IPS-NIHi11 (cell line): Measurements from ENCODE around the gene C12orf57.

Source experiments
- DNase-seq: peaks from one replicate; pipeline ENCODE4 v3.0.0; 2012; ENCODE audit warnings: mixed read lengths, low spot score

Gene C12orf57

DNA sequence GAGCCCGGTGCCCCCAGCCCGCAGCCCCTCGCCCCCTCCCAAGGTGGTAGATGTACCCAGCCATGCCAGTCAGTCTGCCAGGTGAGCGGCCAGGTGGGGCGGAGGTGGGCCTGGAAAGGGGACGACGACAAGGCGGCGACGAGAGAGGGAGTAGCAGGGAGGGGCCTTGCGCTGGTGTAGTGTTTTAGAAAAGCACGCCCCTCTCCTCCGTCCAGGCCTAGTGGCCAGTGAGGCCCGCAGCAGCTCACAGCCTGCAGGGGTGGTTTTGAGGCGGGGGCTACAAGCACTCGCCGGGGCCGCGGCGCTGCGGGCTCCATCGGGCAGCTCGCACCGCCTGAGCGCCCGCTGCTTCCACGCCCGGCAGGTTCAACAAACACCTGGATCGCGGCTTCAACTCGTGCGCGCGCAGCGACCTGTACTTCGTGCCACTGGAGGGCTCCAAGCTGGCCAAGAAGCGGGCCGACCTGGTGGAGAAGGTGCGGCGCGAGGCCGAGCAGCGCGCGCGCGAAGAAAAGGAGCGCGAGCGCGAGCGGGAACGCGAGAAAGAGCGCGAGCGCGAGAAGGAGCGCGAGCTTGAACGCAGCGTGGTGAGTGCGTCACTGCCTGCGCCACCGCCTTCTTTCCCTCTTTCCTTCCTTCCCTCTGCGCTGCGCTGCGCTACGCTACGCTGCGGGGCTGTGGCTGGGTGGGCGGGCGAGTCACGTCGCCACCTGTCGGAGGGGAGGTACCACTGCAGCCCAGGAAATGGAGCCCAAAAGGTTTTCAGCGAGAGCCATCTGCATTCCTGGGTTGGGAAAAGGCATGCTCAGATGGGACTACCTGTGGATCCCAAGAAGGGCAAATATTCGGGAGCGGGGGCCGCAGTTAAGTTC is 6.1 kb upstream of the C12orf57 start:
- DNase-seq, result peak; percentile 87

DNA sequence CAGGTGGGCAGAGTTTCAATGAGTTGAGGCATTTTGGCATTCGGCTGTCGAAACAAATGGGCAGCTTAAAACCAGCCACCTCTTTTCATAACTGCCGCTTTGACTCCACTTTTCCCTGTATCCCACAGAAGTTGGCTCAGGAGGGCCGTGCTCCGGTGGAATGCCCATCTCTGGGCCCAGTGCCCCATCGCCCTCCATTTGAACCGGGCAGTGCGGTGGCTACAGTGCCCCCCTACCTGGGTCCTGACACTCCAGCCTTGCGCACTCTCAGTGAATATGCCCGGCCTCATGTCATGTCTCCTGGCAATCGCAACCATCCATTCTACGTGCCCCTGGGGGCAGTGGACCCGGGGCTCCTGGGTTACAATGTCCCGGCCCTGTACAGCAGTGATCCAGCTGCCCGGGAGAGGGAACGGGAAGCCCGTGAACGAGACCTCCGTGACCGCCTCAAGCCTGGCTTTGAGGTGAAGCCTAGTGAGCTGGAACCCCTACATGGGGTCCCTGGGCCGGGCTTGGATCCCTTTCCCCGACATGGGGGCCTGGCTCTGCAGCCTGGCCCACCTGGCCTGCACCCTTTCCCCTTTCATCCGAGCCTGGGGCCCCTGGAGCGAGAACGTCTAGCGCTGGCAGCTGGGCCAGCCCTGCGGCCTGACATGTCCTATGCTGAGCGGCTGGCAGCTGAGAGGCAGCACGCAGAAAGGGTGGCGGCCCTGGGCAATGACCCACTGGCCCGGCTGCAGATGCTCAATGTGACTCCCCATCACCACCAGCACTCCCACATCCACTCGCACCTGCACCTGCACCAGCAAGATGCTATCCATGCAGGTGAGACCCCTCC is 5.2 kb upstream of the C12orf57 start:
- DNase-seq, result no peak

DNA sequence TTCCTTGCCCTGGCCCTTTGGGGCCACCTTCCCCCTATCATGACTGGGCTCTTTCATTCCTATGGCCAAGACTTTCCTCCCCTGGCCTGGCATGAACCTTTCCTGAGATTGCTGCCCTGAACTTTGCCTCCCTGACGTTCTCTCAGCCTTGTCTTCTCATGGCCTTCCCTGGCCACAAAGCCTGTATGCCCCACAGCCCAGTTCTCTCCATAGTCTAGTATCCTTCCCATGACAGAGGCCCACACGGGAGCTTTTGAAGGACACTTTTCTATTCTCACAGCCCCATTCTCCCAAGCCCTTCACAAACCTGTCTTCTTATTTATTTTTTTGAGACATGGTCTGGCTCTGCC is 4.7 kb upstream of the C12orf57 start:
- no peak for DNase-seq

DNA sequence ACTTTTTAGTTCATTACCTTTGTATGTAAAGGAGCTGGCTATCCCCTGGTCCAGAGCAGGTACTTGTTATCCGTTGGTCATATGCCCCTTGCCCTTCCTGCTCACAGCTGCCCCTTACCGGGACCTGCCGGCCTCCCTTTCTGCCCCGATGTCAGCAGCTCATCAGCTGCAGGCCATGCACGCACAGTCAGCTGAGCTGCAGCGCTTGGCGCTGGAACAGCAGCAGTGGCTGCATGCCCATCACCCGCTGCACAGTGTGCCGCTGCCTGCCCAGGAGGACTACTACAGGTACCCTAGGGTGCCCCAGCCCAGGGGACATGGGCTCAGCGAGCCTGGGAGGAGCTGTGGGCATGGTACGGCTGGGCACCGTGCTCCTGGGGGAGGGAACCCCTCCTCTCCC is 2.6 kb upstream of the C12orf57 start:
- no peak for DNase-seq

DNA sequence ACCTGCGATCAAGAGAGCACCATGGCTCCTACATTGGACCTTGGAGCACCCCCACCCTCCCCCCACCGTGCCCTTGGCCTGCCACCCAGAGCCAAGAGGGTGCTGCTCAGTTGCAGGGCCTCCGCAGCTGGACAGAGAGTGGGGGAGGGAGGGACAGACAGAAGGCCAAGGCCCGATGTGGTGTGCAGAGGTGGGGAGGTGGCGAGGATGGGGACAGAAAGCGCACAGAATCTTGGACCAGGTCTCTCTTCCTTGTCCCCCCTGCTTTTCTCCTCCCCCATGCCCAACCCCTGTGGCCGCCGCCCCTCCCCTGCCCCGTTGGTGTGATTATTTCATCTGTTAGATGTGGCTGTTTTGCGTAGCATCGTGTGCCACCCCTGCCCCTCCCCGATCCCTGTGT is 2.0 kb upstream of the C12orf57 start:
- DNase-seq, result no peak

DNA sequence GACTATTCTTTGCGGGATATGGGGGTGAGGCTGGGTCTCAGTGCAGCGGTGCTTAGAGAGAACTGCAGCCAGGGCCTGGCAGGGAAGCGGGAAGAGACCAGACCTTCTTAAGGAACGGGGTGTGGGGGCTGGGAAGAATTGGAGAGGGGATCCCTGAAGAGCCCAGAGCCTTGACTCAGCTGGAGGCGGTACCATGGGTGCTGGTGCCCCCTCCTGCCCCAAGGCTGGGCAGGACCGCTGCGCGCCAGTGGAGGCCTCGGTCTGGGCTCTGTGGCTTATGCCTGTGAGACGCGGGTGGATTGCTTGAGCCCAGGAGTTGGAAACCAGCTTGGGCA is 1.5 kb upstream of the C12orf57 start:
- no peak for DNase-seq

DNA sequence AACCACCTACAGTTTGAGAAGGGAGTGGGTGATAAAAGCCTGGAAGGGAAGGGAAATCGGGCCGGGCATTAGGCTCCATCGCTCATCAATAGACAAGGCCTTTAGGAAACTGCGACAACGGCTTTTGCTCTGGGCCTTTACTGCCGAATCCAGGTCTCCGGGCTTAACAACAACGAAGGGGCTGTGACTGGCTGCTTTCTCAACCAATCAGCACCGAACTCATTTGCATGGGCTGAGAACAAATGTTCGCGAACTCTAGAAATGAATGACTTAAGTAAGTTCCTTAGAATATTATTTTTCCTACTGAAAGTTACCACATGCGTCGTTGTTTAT is 467 bp upstream of the C12orf57 start:
- DNase-seq, result peak; percentile 84

DNA sequence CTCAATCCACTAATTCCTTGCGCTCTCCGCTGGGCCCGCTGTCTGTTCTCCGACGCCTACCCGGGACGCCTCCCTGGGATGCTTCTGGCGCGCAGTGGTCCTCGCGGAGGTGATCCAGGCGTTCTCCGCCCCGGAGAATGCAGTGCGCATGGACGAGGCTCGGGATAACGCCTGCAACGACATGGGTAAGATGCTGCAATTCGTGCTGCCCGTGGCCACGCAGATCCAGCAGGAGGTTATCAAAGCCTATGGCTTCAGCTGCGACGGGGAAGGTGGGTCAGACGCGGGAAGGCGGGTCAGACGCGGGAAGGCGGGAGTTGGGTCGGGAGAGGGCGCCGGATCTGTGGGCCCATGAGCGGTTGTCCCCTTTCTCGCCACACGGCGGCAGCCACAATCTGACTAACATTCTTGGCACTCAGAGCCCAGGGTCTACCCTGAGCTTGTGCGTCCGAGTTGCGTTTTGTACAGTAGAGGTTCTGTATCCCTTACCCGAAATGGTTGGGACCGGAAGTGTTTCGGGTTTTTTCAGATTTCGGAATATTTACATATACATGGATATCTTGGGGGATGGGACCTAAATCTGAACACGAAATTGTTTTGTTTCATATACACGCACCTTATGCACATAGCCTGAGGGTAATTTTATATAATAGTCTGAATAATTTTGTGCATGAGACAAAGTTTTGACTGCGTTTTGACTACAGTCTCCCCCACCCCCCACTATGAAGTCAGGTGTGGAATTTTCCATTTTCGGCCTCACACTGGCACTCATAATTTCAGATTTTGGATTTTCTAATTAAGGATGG is 762 bp downstream of the C12orf57 start:
- peak; percentile 78 for DNase-seq

DNA sequence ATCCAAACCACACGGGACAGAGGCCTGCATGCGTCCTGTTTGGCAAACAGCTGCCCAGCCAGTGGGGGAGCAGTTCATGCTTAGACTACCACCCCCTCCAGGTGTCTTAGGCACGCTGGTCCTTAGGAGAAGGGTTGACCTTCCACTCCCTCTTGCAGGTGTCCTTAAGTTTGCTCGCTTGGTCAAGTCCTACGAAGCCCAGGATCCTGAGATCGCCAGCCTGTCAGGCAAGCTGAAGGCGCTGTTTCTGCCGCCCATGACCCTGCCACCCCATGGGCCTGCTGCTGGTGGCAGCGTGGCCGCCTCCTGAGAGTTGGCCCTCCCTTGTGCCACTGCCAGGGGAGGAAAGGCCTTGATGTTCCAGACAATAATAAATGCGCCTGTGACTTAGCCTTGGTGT is 1.8 kb downstream of the C12orf57 start:
- DNase-seq, result no peak

DNA sequence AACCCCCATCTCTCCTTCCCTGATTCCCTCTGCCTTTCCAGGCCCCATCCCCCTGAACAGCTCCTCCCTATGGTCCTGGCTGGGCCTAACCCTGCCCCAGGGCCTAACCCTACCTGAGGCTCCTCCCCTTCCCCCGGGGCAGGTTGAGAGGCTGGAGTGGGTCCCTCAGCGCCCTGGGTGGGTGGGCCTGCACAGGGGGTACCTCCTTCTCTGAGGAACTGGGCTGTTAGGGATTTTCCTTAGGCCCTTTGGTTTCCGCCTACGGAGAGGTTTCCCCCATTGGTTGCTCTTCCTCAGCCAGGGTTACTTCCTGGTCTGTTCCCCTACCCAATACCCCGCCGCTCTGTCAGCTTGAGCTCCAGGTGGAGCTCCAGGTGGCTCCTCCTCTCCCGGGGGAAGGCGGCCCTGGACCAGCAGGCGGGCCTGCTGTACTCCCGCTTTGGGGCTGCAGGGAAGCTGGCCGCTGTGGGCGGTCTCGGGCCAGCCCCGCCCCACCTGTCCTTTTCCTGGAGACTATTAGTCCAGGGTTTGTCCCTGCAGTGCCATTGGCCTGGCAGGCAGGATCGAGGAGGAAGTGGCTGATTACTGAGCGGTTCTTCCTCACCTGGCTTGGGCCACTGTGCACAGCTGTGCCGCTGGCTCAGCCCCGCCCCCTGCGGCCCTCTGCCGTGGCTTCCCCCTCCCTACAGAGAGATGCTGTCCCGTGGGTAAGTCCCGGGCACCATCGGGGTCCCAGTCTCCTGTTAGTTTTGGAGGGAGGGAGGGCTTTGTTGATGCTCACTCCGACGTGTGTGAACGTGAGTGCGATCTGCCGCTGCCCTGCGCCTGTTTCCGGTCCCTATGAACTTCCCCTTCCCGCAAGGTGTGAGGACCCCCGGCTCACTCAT is 2.5 kb downstream of the C12orf57 start:
- peak; percentile 95 for DNase-seq

DNA sequence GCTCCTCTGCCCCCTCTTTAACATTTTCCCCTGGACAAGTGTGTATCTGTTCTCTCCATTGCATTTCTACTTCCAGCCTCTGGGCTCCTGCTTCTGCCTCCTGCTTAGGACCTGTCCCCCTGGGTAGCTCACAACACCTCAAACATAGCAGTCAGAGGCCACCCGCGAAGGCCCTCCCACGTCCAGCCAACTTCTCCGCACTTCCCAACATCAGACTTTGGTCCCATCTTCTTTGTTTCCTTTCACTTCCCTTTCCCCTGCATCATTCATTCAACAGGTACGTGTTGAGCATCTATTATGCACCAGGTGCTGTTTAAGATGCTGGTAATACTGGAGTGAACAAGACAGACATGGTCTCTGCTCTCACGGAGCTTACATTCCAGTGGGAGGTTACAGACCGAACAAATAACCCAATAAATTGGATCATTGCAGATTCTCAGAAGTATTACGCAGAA is 3.1 kb downstream of the C12orf57 start:
- no peak for DNase-seq

DNA sequence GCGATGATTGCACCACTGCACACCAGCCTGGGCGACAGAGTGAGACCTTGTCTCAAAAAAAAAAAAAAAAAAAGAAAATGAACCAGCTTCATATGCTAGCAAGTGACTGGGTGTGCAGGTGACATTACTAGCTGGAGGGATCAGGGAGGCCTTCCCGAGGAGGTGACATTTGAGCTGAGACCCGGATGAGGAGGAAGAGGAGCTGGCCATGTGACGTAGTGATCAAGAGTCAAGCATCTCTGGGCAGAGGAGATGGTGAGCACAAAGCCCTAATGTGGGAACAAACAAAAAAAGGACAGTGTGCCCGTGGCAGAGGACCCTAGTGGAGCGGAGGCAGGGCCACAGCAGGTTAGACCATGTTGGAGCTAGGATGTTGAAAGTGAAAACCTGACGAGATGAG is 3.8 kb downstream of the C12orf57 start:
- DNase-seq, result no peak

DNA sequence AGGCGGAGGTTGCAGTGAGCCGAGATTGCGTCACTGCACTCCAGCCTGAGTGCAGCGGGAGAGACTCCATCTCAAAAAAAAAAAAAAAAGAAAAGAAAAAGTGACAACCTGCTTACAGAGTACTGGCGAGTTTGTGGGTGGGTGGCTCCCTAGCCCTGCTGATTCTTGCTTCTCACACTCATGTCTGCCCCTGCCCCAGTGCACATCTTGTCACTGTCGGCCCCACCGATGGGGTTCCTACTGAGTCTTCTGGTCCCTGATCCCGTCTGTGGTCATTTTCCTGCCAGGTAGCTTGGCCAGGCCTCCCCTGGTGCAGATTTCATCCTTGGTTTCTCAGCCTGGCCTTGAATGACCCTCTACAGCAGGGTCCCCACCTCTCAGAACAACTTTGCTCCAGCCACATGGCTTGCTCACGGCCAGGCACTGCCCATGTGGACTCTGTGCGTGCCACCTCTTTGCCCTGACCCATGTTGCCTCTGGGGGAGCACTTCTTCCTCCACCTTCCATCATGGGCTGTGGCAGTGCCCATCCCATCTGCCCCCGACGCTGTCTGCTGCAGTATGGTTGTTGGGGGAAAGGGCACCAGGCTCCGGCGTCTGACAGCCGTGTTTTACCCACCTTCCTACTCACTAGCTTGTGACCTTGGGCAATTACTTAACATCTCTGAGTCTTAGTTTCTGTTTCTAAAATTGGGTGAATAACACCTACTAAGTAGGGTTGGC is 5.2 kb downstream of the C12orf57 start:
- no peak for DNase-seq

DNA sequence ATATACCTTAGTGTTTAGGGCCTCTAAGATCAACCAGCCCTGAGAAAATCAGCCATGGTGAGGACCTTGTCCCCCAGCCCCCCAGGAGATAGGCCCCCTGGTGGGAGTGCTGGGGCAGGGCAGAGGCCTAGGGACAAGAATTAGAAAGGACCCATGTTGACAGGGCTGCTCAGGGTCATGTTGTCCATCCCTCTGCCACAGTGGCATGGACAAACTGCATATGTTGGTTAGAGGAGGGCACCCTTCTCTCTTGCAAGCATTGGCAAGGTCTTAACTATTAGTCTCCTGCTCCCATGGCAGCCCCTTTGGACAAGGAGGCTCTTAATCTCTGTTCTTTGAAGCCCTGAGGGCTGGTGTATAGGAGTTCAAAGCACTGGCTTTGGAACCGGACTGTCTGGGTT is 6.6 kb downstream of the C12orf57 start:
- no peak for DNase-seq

DNA sequence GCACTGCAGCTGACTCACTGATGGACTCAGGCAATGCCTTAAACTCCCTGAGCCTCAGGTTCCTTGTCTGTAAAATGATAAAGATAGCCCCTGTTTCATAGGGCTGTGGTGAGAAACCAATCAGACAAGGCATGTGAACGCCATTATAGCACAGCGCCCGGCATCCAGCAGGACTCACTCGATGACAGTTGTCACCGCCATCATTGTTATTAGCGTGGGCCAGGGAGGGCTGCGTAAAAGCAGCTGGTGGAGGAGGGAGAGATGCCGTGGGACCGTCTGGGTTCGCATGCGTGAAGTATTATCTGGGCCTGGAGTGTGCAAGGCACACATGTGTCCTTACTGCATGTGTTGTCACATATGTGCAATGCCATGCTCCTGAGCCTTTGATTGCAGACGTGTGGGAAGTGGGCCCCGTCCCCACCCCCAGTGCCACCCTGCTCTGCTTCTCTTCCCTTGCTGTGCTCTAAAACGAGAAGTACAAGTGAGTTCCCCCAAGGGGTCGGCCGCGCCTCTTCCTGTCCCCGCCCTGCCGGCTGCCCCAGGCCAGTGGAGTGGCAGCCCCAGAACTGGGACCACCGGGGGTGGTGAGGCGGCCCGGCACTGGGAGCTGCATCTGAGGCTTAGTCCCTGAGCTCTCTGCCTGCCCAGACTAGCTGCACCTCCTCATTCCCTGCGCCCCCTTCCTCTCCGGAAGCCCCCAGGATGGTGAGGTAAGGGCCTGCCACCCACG is 7.2 kb downstream of the C12orf57 start, which contains the start of gene PTPN6:
PTPN6 (plus strand) TSS at position 546 of the 730 bp plus-strand sequence; CDS start at position 703, 157 bp downstream.
- no peak for DNase-seq

DNA sequence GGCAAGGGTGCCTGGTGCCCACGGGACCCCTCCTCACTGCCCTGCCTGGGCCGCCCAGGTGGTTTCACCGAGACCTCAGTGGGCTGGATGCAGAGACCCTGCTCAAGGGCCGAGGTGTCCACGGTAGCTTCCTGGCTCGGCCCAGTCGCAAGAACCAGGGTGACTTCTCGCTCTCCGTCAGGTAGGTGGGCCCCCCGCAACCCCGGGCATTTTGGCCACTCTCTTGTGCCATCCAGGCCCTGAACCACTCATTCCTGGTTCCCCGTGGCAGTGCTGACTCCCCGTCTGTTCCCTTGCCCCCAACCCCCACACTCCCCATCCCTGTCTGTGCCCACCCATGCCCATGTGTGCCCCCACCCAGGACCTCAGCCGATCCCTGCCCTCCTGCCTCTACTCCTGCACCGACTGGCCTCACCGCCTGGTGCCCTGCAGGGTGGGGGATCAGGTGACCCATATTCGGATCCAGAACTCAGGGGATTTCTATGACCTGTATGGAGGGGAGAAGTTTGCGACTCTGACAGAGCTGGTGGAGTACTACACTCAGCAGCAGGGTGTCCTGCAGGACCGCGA is 7.8 kb downstream of the C12orf57 start:
- no peak for DNase-seq

DNA sequence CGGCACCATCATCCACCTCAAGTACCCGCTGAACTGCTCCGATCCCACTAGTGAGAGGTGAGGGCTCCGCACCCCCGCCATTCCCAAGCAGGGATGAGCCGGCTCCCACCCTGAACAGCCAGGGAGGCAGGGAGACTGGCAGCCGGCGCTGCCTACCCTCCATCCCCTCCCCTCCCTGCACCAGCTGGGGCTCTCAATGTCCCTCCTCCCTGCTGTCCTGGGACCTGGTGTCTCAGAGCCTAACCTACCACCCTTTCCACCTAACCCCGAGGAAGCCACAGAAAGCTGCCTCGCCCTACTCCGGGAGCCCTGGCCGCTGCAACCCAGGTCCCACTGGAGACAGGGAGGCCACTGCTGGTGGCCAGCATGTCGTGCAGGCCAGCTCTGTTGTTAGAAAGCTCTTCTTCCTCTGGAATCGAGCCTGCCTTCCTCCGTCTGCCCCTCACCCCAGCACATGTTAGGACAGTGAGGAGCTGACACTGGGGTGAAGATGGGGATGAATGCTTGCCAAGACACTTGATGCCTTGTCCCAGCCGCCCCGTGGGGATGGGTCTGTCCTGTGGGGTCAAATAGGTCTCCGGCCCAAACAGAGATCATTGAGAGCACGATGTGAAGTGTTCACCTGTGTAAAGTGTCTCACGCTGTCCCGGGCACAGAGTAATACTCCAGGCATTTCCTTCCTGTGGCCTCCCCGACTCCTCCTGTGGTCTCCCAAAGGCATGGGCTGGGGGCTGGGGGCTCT is 8.5 kb downstream of the C12orf57 start:
- no peak for DNase-seq

DNA sequence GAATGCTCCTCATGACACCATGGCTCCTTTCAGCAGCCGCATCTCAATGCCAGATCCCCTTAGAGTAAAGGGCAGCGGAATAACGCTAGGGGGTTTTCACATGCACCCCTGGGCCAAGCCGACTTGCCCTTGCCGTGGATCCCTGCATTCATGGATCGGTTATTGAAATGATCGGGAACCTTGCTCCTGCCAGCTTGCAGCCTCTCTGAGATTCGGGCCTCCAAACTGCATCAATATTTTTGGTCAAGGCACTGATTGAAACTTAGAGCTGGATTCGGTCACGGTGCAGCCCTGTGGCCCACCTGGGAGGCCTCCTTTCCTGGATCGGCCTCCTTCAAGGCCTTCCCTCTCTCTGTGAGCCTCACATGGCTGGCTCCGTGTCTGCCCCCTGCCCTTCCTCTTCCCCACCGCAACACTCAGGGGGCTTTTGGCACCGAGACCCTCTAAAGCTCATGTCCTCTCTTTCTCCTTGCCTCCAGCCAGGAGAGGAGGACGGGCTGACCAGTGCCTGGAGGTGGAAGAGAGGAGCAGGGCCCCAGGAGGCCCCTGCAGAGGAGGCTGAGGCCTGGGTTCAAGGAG is 9.1 kb downstream of the C12orf57 start:
- DNase-seq, result no peak
